COR-L47 (cell line): ENCODE measurements around the gene CEP70.
A peak's percentile ranks its signal among the peaks of the same experiment; 100 is the strongest.
"Not testable (repeated sequence)": the region's sequence is repeated elsewhere in the genome, so short reads cannot be mapped to it uniquely, and the experiment has no call there.

Experiments used
- DNase-seq: peaks from one replicate; lab custom pipeline; 2025; lab: John Stamatoyannopoulos, UW

CEP70 gene, protein sequence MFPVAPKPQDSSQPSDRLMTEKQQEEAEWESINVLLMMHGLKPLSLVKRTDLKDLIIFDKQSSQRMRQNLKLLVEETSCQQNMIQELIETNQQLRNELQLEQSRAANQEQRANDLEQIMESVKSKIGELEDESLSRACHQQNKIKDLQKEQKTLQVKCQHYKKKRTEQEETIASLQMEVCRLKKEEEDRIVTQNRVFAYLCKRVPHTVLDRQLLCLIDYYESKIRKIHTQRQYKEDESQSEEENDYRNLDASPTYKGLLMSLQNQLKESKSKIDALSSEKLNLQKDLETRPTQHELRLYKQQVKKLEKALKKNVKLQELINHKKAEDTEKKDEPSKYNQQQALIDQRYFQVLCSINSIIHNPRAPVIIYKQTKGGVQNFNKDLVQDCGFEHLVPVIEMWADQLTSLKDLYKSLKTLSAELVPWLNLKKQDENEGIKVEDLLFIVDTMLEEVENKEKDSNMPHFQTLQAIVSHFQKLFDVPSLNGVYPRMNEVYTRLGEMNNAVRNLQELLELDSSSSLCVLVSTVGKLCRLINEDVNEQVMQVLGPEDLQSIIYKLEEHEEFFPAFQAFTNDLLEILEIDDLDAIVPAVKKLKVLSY

DNA sequence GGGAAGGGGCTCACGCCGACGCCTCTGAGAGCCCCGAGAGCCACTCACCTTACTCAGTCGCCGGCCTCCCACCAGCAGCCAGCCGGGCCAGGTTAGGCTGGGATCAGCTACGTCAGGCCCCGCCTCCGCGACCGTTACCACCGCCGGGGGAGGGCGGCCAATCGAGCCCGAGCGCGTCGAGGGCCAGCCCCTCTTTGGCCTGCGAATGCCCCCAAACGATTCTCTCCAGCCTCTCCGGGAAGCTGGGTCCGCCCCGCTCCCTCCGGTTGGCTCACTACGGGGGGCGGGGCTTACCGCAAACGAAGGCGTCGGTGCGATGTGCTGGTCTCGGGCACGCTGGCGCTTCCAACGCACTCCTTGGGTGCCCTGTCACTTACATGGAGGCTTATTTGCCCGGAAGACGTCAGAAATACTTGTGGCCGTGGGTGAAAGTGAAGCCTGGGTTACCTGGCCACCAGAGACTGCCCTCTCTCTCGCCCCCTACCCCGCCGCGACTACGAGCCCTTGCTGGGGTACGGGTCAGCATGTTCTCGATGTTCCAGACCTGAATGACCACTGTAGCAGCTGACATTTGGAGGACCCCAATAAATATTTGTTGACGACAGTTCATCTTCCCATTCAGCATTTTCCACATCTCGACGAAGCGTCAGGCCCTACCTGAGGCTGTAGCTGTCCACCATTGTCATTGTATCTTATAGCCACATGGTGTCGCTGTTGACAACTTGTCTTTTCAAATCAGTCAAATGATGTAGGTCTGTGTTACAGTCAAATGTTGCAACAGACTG, at the start of gene CEP70:
CEP70 (minus strand) TSS at position 111 of the 785 bp plus-strand sequence. CDS start 21,333 bp downstream, outside the sequence.
- DNase-seq, result no peak

DNA sequence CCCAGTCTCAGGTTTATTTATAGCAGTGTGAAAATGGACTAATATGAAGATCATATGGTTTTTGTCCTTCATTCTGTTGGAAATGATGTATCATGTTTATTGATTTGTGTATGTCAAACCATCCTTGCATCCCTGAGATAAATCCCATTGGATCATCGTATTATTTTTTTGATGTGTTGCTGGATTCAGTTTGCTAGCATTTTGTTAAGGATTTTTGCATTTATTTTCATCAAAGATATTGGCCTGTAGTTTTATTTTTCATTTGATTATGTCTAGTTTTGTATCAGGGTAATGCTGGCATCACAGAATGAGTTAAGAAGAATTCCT, 48.8 kb upstream of the CEP70 start:
- no peak for DNase-seq

DNA sequence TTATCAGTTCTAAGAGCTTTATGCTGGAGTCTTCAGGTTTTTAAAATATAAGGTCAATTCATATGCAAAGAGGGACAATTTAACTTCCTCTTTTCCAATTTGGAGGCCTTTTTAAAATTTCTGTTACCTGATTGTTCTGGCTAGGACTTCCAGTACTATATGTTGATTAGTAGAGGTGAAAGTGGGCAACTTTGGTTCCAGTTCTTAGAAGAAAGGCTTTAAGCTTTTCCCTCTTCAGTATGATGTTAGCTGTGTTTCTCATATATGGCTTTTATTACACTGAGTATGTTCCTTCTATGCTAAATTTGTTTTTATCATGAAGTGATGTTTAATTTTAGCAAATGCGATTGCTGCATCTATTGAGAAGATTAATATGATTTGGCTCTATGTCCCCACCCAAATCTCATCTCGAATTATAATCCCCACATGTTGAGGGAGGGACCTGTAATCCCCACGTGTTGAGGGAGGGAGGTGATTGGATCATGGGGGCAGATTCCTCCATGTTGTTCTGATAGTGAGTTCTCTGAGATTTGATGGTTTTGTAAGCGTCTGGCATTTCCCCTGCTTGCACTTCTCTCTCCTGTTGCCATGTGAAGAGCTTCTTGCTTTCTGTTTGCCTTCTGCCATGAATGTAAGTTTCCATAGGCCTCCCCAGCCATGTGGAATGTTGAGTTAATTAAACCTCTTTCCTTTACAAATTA, 48.3 kb upstream of the CEP70 start:
- DNase-seq, result no peak

DNA sequence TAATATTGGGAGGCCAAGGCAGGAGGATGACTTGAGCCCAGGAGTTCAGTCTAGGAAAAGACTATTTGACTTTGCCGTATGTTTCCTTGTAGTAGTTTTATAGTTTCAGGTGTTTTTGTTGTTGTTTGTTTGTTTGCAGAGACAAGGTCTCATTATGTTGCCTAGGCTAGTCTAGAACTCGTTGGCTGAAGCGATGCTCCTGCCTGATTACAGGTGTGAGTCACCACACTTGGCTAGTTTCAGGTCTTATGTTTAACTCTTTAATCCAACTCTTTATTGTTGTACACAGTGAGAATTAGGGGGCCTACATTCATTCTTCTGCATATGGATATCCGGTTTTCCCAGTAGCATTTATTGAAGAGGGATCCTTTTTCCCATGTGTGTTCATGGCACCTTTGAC, 46.5 kb upstream of the CEP70 start:
- no peak for DNase-seq

DNA sequence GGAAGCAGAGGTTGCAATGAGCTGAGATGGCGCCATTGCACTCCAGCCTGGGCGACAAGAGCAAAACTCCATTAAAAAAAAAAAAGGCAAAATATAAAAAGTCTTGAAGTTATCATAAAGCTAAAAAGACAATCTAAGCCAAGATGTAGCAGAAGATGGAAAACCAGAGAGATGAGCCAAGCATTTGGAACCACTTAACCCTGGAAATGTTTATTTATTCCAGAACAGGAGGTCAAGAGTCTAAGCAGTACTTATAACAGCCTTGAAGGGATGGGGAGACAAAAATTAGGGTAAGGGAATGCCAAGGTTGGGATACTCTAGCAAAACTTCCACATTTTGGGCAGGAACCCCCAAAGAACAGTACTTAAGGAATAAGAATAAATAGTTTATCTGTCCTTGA, 44.6 kb upstream of the CEP70 start:
- DNase-seq, result no peak

DNA sequence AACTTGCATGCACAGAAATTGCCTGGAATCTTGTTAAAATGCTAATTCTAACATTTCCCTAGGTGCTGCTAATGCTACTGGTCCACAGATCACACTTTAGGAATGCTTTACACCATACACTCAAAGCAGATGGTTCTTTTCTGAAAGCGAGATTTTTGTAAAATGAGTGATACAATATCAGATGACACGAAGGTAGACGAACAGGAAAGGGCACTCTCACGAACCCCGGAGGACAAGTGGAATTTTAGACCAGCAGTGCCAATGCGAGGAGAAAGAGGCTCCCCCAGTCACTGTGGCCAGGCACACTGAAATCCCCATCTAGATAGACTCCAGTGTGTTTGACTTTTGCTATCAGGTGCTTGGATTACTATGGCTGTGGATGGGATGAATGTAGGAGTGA, 35.5 kb upstream of the CEP70 start:
- DNase-seq, result no peak

DNA sequence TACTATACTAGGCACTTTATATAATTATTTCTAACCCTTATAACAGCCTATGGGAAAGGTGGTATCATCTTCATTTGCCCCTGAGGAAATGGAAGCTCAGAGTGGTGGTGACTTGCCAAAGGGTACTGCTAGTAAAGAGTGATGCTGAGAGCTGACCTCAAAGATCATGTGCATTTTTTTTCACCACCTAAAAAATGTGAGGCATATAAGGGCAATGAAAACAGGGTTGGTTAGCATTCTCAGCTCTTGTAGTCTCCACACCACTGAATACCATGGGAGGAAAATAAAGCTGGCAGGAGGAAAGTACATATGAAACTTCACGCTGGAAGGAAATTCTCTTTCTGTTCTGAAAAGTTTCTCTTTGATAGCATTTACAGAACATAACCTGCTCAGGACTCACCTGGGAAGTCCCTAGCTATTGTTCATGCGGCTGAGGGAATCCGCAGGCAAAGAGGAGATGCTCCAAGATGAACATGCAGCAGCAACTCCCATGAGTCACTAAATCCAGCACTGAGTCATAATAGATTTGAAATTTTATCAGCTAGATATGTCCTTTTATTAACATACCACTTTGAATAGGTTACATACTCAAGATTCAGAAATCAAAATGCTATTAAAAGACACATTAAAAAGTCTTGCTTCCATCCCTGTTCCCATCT, 31.8 kb upstream of the CEP70 start:
- DNase-seq, result no peak

DNA sequence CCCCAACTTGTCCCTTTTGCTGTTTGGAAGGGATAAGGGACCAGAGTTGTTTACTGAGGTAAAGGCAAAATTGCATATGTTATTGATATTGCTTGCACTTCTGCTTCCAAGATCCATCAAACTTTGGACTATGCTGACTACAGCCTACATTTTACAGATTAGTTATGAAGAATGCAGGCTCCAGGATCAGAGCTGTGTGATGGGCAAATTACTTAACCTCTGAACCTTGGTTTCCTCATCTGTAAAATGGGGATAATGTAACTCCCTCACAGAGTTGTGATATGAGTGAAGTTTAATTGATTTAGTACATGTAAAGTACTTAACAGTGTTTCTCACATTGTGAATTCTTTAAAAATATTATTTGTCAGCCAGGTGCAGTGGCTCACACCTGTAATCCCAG, 30.5 kb upstream of the CEP70 start:
- no peak for DNase-seq

DNA sequence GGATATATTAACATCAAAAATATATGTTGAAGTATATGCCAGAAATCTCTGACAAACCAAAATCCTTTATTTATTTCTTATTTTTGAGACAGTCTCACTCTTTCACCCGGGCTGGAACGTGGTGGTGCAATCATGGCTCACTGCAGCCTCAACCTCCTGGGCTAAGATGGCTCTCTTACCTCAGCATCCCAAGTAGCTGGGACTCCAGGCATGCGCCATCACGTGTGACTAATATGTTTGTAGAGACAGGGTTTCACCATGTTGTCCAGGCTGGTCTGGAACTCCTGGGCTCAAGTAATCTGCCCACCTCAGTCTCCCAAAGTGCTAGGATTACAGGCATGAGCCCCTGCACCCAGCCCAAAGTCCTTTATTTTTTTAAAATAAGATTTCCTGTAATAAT, 26.4 kb upstream of the CEP70 start:
- DNase-seq, result no peak

DNA sequence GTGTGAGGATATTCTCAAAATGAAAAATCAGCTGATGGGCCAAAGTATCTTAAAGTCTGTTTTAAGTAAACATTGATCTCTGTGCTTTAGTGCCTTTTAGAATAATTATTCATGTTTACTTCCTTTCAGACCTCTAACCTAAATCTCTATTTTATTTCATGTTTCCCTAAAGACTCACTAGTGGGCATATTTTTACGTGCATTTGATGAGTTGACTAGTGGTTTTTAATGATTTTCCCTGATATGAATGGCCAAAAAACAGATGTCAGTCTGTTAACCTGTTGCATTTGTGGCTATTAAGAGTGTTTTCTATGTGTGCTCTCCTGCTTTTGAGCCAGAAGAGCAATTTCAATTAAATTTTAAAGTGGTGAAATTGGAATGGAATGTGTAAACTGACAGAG, 21.4 kb upstream of the CEP70 start:
- DNase-seq, result no peak

DNA sequence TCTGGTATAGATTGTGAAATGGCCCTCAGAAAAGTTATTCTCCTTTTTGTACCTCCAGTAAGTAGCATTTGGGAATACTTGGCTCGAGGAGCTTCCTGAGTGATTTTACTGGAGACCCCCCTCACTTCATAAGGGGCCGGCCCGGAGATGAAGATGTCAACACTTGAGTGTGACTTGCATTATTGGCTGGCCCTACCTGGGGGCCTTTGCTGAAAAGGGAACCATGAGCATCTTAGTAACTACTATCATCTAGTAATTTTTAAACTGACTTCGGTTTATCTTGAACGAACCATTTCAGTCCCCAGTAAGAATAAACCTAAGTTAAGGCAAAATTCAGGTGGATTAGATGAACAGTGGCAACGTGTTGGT, 15.8 kb upstream of the CEP70 start:
- DNase-seq, result no peak

DNA sequence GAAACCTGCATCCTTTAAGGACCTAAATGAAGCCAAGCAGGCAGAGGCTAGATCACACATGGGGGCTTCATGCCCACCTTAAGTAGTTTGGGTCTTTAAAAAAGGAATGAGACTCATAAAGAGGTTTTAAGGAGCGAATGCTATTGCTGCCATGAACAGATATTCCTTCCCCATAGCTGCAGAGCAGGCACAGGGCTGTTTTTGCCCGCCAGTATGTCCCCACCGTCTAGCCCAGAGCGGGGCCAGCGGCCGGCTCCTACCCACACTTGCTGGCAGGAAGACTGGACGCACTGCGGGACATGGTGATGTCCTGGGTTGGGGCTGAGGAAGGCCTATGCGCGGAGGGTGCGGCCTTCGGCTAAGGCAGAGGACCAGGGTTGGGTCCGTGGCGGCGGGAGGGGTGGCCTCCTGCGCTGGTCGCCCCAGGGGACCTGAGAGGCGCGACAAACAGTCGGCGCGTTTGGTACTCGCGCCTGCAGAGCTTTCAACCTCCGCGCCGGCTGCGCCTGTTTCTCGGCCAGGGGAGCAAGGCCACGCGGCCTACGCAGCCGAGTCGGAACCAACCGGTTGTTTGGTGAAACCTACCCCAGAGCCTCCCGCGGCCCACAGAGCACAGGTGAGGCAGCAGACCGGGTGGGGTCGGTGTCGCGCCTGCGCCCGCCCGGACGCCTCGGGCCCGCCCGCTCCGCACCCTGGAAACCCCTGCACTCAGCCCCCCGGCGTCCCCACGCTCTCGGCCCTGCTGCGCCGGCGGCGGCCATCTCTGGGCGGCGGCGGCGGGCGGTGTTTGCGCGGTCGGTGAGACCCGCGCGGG, 14.5 kb upstream of the CEP70 start, which contains the start of gene FAIM:
FAIM (plus strand) TSS at position 450 of the 814 bp plus-strand sequence. CDS start 10,956 bp downstream, outside the sequence.
- peak; percentile 90 for DNase-seq

DNA sequence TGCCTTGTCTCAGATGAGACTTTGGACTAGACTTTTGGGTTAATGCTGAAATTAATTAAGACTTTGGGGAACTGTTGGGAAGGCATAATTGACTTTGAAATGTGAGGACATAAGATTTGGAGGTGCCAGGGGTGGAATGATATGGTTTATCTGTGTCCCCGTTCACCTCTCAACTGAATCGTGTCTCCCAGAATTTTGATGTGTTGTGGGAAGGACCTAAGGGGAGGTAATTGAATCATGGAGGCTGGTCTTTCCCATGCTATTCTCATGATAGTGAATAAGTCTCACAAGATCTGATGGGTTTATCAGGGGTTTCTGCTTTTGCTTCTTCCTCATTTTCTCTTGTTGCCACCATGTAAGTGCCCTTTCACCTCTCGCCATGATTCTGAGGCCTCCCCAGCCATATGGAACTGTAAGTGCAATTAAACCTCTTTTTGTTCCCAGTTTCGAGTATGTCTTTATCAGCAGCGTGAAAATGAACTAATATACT, 10.1 kb upstream of the CEP70 start:
- not testable (repeated sequence) for DNase-seq

DNA sequence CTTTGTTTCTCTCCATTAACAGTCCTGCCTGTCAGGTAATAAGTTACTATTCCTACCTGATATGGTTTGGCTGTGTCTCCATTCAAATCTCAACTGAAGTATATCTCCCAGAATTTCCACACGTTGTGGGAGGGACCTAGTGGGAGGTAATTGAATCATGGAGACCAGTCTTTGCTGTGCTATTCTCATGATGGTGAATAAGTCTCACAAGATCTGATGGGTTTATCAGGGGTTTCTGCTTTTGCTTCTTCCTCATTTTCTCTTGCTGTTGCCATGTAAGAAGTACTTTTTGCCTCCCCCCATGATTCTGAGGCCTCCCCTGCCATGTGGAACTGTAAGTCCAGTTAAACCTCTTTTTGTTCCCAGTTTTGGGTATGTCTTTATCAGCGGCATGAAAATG, 7.6 kb upstream of the CEP70 start:
- not testable (repeated sequence) for DNase-seq

DNA sequence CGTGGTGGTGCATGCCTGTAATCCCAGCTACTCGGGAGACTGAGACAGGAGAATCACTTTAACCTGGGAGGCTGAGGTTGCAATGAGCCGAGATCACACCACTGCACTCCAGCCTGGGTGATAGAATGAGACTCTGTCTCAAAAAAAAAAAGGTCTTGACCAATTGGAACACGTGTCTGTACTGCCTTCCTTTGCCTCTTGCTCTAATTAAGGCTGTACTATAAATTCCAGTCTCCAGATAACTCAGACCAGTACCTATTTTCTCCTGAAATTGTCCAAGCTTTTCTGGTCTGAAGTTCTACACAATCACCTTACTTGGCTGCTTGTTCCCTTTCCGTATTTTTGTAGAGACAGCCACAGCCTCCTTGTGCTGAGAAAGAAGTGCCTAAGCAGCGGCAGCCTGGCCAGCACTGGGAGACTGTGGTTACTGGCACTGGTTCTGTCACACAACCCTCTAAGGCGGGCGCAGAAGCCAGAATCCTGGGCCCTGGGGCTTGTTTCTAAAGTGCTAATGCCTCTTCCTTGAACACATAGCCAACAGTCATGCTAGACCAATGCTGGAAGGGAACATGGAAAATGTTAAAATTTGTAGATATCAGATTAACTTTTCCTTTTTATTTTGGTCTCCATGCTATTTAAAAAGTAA, 6.2 kb upstream of the CEP70 start:
- DNase-seq, result no peak

DNA sequence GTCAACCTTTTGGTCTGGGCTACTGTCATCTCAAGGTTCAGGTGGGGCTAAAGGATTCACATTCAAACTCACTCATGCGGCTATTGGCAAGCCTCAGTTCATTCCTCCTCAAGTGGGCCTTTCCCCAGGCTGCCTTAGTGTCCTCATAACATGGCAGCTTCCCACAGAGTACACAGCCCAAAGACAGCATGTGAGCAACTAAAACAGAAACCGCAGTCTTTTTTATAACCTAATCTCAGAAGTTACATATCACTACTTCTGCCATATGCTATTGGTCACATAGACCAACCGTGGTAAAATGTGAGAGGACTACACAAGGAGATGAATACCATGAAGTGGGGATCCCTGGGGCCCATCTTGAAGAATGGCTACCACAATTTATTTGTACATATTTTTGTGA, 4.5 kb upstream of the CEP70 start:
- DNase-seq, result no peak

DNA sequence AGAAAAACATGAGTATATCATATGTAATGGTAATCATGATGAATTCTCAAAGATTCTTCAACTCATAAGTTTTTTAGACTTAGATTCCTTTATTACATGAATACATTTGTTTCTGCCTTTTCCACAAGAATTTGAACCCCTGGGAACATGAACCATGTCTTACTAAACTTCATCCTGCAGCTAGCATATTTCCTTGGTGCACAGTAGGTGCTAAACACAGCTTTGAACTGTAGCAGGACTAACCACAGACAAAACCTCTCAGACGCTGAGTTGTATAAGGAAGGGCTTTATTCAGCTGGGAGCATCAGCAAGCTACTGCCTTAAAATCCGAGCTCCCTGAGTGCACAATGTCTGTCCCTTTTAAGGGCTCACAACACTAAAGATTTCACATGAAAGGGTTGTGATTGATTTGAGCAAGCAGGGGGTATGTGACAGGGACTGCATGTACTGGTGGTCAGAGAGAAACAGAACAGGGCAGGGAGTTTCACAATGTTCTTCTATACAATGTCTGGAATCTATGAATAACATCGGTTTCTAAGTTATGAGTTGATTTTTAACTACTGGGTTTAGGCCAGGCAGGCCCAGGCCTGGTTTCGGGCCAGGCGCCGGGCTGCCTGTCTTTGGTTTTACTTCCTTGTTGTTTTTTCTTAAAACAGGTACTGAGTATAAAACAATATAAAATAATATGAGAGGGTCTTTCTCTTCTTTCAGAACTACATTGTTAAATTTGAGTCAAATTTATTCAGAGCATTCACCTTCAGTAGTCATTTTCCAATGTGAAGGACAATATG, 3.3 kb upstream of the CEP70 start:
- DNase-seq, result not testable (repeated sequence)

DNA sequence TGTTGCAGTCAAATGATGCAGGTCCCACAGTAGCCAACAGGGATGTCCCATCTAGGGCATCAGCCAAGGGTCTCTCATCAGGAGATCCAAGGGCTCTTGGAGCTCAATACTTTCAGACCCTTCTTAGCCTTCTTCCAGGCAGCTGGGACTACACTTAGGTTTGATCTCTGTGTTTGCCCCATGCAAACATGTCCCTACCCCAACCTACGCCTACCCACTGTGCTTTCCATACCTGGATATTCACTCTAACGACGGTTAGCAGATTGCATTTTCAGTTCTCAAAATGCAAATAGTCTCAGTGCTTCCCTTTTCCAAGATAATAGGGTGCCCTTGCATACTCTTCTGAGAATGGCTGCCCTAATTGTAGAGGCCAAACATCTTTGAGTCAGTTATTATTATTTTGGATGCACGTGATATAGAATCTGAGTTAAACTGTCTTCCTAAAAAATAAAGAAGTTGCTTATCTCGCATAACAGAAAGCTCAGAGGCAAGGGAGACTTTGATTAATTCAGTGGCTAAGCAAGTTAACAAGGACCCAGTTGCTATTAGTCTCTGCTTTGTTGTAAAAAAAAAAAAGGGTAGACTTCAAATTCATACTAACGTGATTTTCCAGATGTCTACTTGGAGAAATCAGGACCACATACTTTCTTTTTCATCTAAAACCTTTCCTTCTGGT, 1.0 kb upstream of the CEP70 start:
- DNase-seq, result no peak
